Caco-2 (cell line): ENCODE data around the gene AKAP9. TPM values are rescaled to one million over a fixed set of nuclear protein-coding genes. Genes with fewer than 3 reads are reported as not detected.

ENCODE experiments used
- BruUV-seq: library from RNA; stranded (reverse); fragments of 400-500 nt; replicated peaks from 2 replicates; lab custom pipeline; 2021; lab: Mats Ljungman, UMichigan
- CTCF ChIA-PET: fragments of 300-600 bp; sonication (Branson Sonifier 250); formaldehyde crosslinking; loops from one replicate; lab custom pipeline; 2022; ENCODE audit warnings: antibody characterized with exemption; lab: Charles Lee
- POLR2A ChIA-PET: fragments of 300-600 bp; sonication (Branson Sonifier 250); formaldehyde crosslinking; loops from one replicate; lab custom pipeline; 2022; ENCODE audit warnings: antibody characterized with exemption; lab: Charles Lee
- DNase-seq, 2 experiments: peaks; one replicate each; pipeline versions ENCODE4 v3.0.0 to v3.0.0-alpha.2; 2020 to 2022
- H3K27me3 ChIP-seq: replicated peaks from 2 replicates; pipeline ENCODE4 v1.6.0; 2011; ENCODE audit warnings: low read length; ENCODE audit not compliant: control insufficient read depth, insufficient read depth
- H3K36me3 ChIP-seq: 2 replicates; pipeline ENCODE4 v1.5.1; 2011; ENCODE audit warnings: low read length; ENCODE audit not compliant: control insufficient read depth, insufficient read depth
- H3K4me1 ChIP-seq: fragments of 250-450 bp; sonication (Bioruptor Pico); 2 replicates; pipeline ENCODE4 v1.5.1; 2020; ENCODE audit warnings: mild to moderate bottlenecking
- H3K4me3 ChIP-seq: 2 replicates; pipeline ENCODE4 v1.5.1; 2011; ENCODE audit warnings: low read depth, mild to moderate bottlenecking, control low read depth, low read length
- H3K9me3 ChIP-seq: fragments of 250-450 bp; sonication (Bioruptor Pico); 2 replicates; pipeline ENCODE4 v1.5.1; 2020; ENCODE audit warnings: mild to moderate bottlenecking, moderate library complexity
- H3K27ac Mint-ChIP-seq: one replicate; pipeline ENCODE4 v1.8.0; 2022; ENCODE audit warnings: mixed read lengths; ENCODE audit not compliant: unreplicated experiment
- H3K27me3 Mint-ChIP-seq: one replicate; pipeline ENCODE4 v1.8.0; 2022; ENCODE audit warnings: mixed read lengths; ENCODE audit not compliant: insufficient read depth, unreplicated experiment
- H3K36me3 Mint-ChIP-seq: one replicate; pipeline ENCODE4 v1.8.0; 2022; ENCODE audit warnings: mild to moderate bottlenecking, mixed read lengths; ENCODE audit not compliant: insufficient read depth, unreplicated experiment
- H3K4me1 Mint-ChIP-seq: one replicate; pipeline ENCODE4 v1.8.0; 2022; ENCODE audit warnings: low read depth, mixed read lengths; ENCODE audit not compliant: unreplicated experiment
- H3K4me3 Mint-ChIP-seq: one replicate; pipeline ENCODE4 v1.8.0; 2022; ENCODE audit warnings: mild to moderate bottlenecking, moderate library complexity, mixed read lengths; ENCODE audit not compliant: unreplicated experiment
- H3K9me3 Mint-ChIP-seq: one replicate; pipeline ENCODE4 v1.8.0; 2022; ENCODE audit warnings: mixed read lengths; ENCODE audit not compliant: unreplicated experiment
- intact Hi-C: fragments of 100-400 bp; cut with micrococcal nuclease; formaldehyde crosslinking; loops from one replicate; pipeline ENCODE4 v1.10.0; 2022; ENCODE audit not compliant: unreplicated experiment
- total RNA-seq: library from RNA; stranded (reverse); gene quantifications from 2 replicates; pipeline ENCODE4 v1.2.3, GENCODE V29; 2022
- TF ChIP-seq, protein P1 (sequence below), 2 experiments: fragments of 200-600 bp in 1 of 2; IDR thresholded peaks; 1 replicate in 1 of 2; 2 replicates in 1 of 2; pipeline versions ENCODE4 v1.5.1 to v1.8.0; 2011 to 2022; ENCODE audit warnings: antibody characterized with exemption in 1 of 2, control low read depth in 1 of 2, inconsistent platforms in 1 of 2, low read depth in 1 of 2, low read length in 1 of 2, mild to moderate bottlenecking in 1 of 2, moderate library complexity in 1 of 2; ENCODE audit not compliant: insufficient read depth in 1 of 2, severe bottlenecking in 1 of 2, unreplicated experiment in 1 of 2

The AKAP9 gene
- total RNA-seq, 1 experiment from 2014 or later, result 79.4 TPM

DNA sequence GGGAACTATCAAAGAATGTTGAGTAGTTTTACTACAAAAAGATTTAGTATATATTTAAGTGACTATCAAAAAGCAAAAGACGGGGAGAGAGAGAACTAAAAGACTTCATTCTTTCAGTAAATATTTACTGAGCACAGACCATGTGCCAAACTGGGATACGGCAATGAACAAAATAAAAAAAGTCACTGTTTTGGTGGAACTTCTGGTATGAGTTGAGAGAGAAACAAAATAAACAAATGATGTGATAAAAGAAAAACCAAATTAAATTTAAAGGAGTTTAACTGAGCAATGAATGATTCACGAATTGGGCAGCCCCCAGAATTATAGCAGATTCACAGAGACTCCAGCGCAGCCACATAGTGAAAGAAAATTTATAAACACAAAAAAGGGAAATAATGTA, 17.8 kb upstream of the AKAP9 start:
- no peaks in the 10 kb centered on the region for H3K27me3 Mint-ChIP-seq
- ChIA-PET CTCF (no interaction called here), POLR2A (no interaction called here)
- no peaks in the 10 kb centered on the region for H3K9me3 Mint-ChIP-seq
- H3K27me3 ChIP-seq, result no peaks in the 10 kb centered on the region
- H3K4me3 Mint-ChIP-seq, result no peak overlapping the region
- DNase-seq, result no peak
- TF ChIP-seq, protein P1, sequence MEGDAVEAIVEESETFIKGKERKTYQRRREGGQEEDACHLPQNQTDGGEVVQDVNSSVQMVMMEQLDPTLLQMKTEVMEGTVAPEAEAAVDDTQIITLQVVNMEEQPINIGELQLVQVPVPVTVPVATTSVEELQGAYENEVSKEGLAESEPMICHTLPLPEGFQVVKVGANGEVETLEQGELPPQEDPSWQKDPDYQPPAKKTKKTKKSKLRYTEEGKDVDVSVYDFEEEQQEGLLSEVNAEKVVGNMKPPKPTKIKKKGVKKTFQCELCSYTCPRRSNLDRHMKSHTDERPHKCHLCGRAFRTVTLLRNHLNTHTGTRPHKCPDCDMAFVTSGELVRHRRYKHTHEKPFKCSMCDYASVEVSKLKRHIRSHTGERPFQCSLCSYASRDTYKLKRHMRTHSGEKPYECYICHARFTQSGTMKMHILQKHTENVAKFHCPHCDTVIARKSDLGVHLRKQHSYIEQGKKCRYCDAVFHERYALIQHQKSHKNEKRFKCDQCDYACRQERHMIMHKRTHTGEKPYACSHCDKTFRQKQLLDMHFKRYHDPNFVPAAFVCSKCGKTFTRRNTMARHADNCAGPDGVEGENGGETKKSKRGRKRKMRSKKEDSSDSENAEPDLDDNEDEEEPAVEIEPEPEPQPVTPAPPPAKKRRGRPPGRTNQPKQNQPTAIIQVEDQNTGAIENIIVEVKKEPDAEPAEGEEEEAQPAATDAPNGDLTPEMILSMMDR (IDR thresholded peaks at IDR 0.05; ENCODE audit: insufficient read depth in 1 of 2, low read depth in 1 of 2, low read length in 1 of 2, severe bottlenecking in 1 of 2, unreplicated experiment in 1 of 2), result no peak
- no peaks in the 10 kb centered on the region for H3K4me1 Mint-ChIP-seq
- no peaks in the 10 kb centered on the region for H3K36me3 Mint-ChIP-seq
- H3K4me3 ChIP-seq, result no peak overlapping the region
- no peaks in the 10 kb centered on the region for H3K36me3 ChIP-seq
- no peak overlapping the region for H3K27ac Mint-ChIP-seq
- BruUV-seq, result no TSS peak
- H3K9me3 ChIP-seq, result no peaks in the 10 kb centered on the region
- intact Hi-C loops, result no loop called here
- no peaks in the 10 kb centered on the region for H3K4me1 ChIP-seq

DNA sequence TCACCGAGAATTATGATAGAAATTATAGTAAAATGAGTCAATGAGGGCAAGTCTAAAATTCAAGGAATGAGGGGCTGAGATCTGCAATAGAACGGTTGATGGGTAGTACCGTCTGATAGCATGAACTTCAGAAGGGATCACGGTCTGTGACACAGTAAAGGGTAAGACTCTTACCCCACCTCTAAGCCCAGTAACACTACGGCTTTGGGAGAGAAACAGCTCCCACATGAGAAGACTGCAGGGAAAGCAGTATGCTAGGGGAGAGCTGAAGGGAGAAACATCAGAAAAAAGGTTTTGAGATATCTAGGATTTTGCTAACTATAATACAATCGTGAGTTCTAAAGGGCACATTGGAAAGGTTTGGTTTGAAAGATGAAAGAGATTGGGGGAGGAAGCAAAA, 12.8 kb upstream of the AKAP9 start:
- DNase-seq, result no peak
- ChIA-PET CTCF (no interaction called here), POLR2A (no interaction called here)
- TF ChIP-seq, protein P1 (IDR thresholded peaks at IDR 0.05; ENCODE audit: insufficient read depth in 1 of 2, low read depth in 1 of 2, low read length in 1 of 2, severe bottlenecking in 1 of 2, unreplicated experiment in 1 of 2), result no peak
- no peaks in the 10 kb centered on the region; the same call in 1 of the 2 replicates for H3K4me1 ChIP-seq
- no peaks in the 10 kb centered on the region; the same call in 1 of the 2 replicates for H3K9me3 ChIP-seq
- H3K27ac Mint-ChIP-seq, result no peak overlapping the region
- no peak overlapping the region for H3K4me3 Mint-ChIP-seq
- H3K4me1 Mint-ChIP-seq, result no peaks in the 10 kb centered on the region
- no peaks in the 10 kb centered on the region for H3K27me3 ChIP-seq
- H3K36me3 ChIP-seq, result no peaks in the 10 kb centered on the region
- no peaks in the 10 kb centered on the region for H3K36me3 Mint-ChIP-seq
- no peak overlapping the region for H3K4me3 ChIP-seq
- BruUV-seq, result no TSS peak
- H3K27me3 Mint-ChIP-seq, result no peaks in the 10 kb centered on the region
- intact Hi-C loops, result no loop called here
- no peaks in the 10 kb centered on the region for H3K9me3 Mint-ChIP-seq

DNA sequence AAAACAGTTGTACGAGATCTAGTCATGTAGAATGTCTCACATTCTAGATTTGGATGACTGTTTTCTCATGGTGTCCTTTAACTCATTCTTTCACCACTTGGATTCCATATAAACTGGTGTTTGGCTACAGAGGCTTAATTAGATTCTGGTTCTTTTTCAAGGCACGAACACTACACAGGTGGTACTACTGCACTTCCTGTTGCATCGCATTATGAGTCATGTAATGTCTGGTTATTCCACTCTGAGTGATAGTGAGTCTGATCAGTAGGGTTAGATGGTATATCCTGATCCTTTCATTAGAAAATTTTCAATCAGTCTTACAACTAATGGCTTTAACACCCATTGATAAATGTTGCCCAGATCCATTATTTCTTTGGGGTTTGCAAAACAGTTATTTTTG, 11.2 kb upstream of the AKAP9 start:
- Histone ChIP-seq H3K36me3 (no peaks in the 10 kb centered on the region), H3K4me3 (no peak overlapping the region), H3K4me1 (no peaks in the 10 kb centered on the region; the same call in 1 of the 2 replicates), H3K27me3 (no peaks in the 10 kb centered on the region), H3K9me3 (no peaks in the 10 kb centered on the region; the same call in 1 of the 2 replicates)
- DNase-seq, result no peak
- Mint-ChIP-seq H3K27me3 (no peaks in the 10 kb centered on the region), H3K27ac (no peak overlapping the region), H3K36me3 (no peaks in the 10 kb centered on the region), H3K4me1 (no peaks in the 10 kb centered on the region), H3K9me3 (no peaks in the 10 kb centered on the region), H3K4me3 (no peak overlapping the region)
- ChIA-PET CTCF (no interaction called here), POLR2A (no interaction called here)
- intact Hi-C loops, result no loop called here
- TF ChIP-seq, protein P1 (IDR thresholded peaks at IDR 0.05; ENCODE audit: insufficient read depth in 1 of 2, low read depth in 1 of 2, low read length in 1 of 2, severe bottlenecking in 1 of 2, unreplicated experiment in 1 of 2), result no peak
- no TSS peak for BruUV-seq
